GM12865 (cell line): ENCODE measurements around the gene SYTL2.

Experiments
- DNase-seq: peaks from one replicate; pipeline ENCODE4 v3.0.0; 2010; ENCODE audit warnings: low read depth
- H3K4me3 ChIP-seq: 2 replicates; pipeline ENCODE4 v1.5.1; 2011; ENCODE audit warnings: mild to moderate bottlenecking, low read depth, low read length, control low read depth
- CTCF ChIP-seq: IDR thresholded peaks from 2 replicates; pipeline ENCODE4 v1.5.1; 2011; ENCODE audit warnings: low read length, control low read depth, low read depth, inconsistent platforms; ENCODE audit not compliant: insufficient read depth; ENCODE audit errors: missing control alignments

SYTL2 gene

GRCh38 chr11:85746670-85747069 is 64.3 kb downstream of the SYTL2 start:
- TF ChIP-seq CTCF = no peak
- no peak for DNase-seq
- no peak overlapping the region for H3K4me3 ChIP-seq

GRCh38 chr11:85745626-85746025 is 65.3 kb downstream of the SYTL2 start:
- no peak for DNase-seq
- no peak overlapping the region for H3K4me3 ChIP-seq
- TF ChIP-seq CTCF = no peak

- no peak for TF ChIP-seq CTCF
- DNase-seq = no peak
- no peak overlapping the region for H3K4me3 ChIP-seq
These were observed 68.1 kb downstream of the SYTL2 start for GRCh38 chr11:85742873-85743275.

GRCh38 chr11:85742348-85742747 is 68.6 kb downstream of the SYTL2 start:
- no peak for DNase-seq
- H3K4me3 ChIP-seq = no peak overlapping the region
- no peak for TF ChIP-seq CTCF

- no peak overlapping the region for H3K4me3 ChIP-seq
- no peak for TF ChIP-seq CTCF
- no peak for DNase-seq
These were observed 70.2 kb downstream of the SYTL2 start for GRCh38 chr11:85740481-85741400.

- no peak for DNase-seq
- TF ChIP-seq CTCF = no peak
- no peak overlapping the region for H3K4me3 ChIP-seq
These were observed 73.2 kb downstream of the SYTL2 start for GRCh38 chr11:85737738-85738137.
